GM21528 (cell line): Measurements from ENCODE around the gene TMEM271.

Experiments
- ATAC-seq: cut with Tn5 transposase; IDR thresholded peaks from one replicate; pipeline ENCODE4 v1.9.1; 2021; ENCODE audit warnings: mild to moderate bottlenecking, moderate library complexity; ENCODE audit not compliant: unreplicated experiment, low FRiP score

TMEM271 gene

GRCh38 chr4:581753-582361 is 5.8 kb upstream of the TMEM271 start:
- ATAC-seq: no peak

GRCh38 chr4:581181-581580 is 5.1 kb upstream of the TMEM271 start:
- no peak for ATAC-seq

GRCh38 chr4:579543-580175 is 3.6 kb upstream of the TMEM271 start:
- ATAC-seq: no peak

GRCh38 chr4:578451-579443 is 2.7 kb upstream of the TMEM271 start:
- no peak for ATAC-seq

- no peak for ATAC-seq
Measured at GRCh38 chr4:577499-578450, 1.7 kb upstream of the TMEM271 start.

GRCh38 chr4:576991-577498 is 950 bp upstream of the TMEM271 start:
- ATAC-seq: no peak

GRCh38 chr4:575281-576141 is 584 bp downstream of the TMEM271 start:
- no peak for ATAC-seq

GRCh38 chr4:574346-575161 is 1.5 kb downstream of the TMEM271 start:
- ATAC-seq: no peak

- ATAC-seq: no peak
Measured at GRCh38 chr4:573122-573892, 2.8 kb downstream of the TMEM271 start.

GRCh38 chr4:572594-572993 is 3.5 kb downstream of the TMEM271 start:
- ATAC-seq: no peak

- ATAC-seq: no peak
Measured at GRCh38 chr4:571838-572572, 4.1 kb downstream of the TMEM271 start.

- no peak for ATAC-seq
Measured at GRCh38 chr4:570754-571153, 5.3 kb downstream of the TMEM271 start.

GRCh38 chr4:569958-570667 is 6.0 kb downstream of the TMEM271 start:
- no peak for ATAC-seq

GRCh38 chr4:568962-569361 is 7.1 kb downstream of the TMEM271 start:
- ATAC-seq: no peak

GRCh38 chr4:568351-568652 is 7.8 kb downstream of the TMEM271 start:
- ATAC-seq: no peak
